Naive thymus-derived CD4-positive, alpha-beta T cell (primary cell): ENCODE data around the gene KRTAP4-5. TPM values are rescaled to one million over a fixed set of nuclear protein-coding genes. Genes with fewer than 3 reads are reported as not detected.
A peak's percentile ranks its signal among the peaks of the same experiment; 100 is the strongest.
"Not testable (repeated sequence)": the region's sequence is repeated elsewhere in the genome, so short reads cannot be mapped to it uniquely, and the experiment has no call there.

Experiments used
- ATAC-seq: fragments of 150-1000 bp; cut with Tn5 transposase; 2 replicates; pipeline ENCODE4 v1.10.0; 2021; ENCODE audit warnings: mild to moderate bottlenecking, moderate library complexity
- CTCF ChIA-PET: fragments of 350-600 bp; sonication (Branson Sonifier 250); formaldehyde crosslinking; loops from one replicate; lab custom pipeline; 2021; ENCODE audit warnings: antibody characterized with exemption; lab: Charles Lee
- POLR2A ChIA-PET: fragments of 350-600 bp; sonication (Branson Sonifier 250); formaldehyde crosslinking; loops from one replicate; lab custom pipeline; 2021; ENCODE audit warnings: antibody characterized with exemption, inconsistent platforms; lab: Charles Lee
- DNase-seq, 9 donors: peaks; one replicate each; pipeline versions ENCODE4 v3.0.0 to v3.0.0-alpha.2; 2020 to 2022; ENCODE audit warnings: mixed read lengths in 1 of 9
- H3K27ac ChIP-seq: one replicate; pipeline ENCODE4 v1.7.0; 2013; ENCODE audit warnings: mild to moderate bottlenecking, low read depth, low read length, moderate library complexity
- H3K27me3 ChIP-seq, 2 donors: one replicate each; pipeline ENCODE4 v1.7.0; 2013; ENCODE audit warnings: low read length in 2 of 2, mild to moderate bottlenecking in 2 of 2, moderate library complexity in 2 of 2; ENCODE audit not compliant: control insufficient read depth in 2 of 2, insufficient read depth in 2 of 2
- H3K36me3 ChIP-seq, 3 experiments: 1 replicate in 2 of 3; 2 replicates in 1 of 3; pipeline ENCODE4 v1.7.0; 2013; ENCODE audit warnings: low read length in 3 of 3, mild to moderate bottlenecking in 3 of 3, moderate library complexity in 1 of 3; ENCODE audit not compliant: insufficient read depth in 3 of 3, control insufficient read depth in 2 of 3
- H3K4me1 ChIP-seq, 2 donors: one replicate each; pipeline ENCODE4 v1.7.0; 2013; ENCODE audit warnings: low read length in 2 of 2, mild to moderate bottlenecking in 2 of 2, moderate library complexity in 1 of 2; ENCODE audit not compliant: control insufficient read depth in 2 of 2, insufficient read depth in 2 of 2
- H3K4me3 ChIP-seq: 2 replicates; pipeline ENCODE4 v1.7.0; 2013; ENCODE audit warnings: mild to moderate bottlenecking, low read length
- H3K9me3 ChIP-seq, 3 experiments: 1 replicate in 2 of 3; 2 replicates in 1 of 3; pipeline ENCODE4 v1.7.0; 2013; ENCODE audit warnings: low read length in 3 of 3; ENCODE audit not compliant: control insufficient read depth in 2 of 3
- H3K27ac Mint-ChIP-seq, 9 donors: one replicate each; pipeline ENCODE4 v1.8.0; 2020 to 2022; ENCODE audit warnings: mixed read lengths in 9 of 9, mild to moderate bottlenecking in 8 of 9, moderate library complexity in 5 of 9, inconsistent platforms in 2 of 9
- H3K27me3 Mint-ChIP-seq, 5 donors: one replicate each; pipeline ENCODE4 v1.8.0; 2021 to 2022; ENCODE audit warnings: mixed read lengths in 5 of 5, mild to moderate bottlenecking in 1 of 5
- H3K36me3 Mint-ChIP-seq, 5 donors: one replicate each; pipeline ENCODE4 v1.8.0; 2020 to 2022; ENCODE audit warnings: mixed read lengths in 5 of 5, mild to moderate bottlenecking in 3 of 5, inconsistent platforms in 1 of 5
- H3K4me1 Mint-ChIP-seq, 7 donors: one replicate each; pipeline ENCODE4 v1.8.0; 2020 to 2022; ENCODE audit warnings: mixed read lengths in 7 of 7, mild to moderate bottlenecking in 3 of 7, inconsistent platforms in 1 of 7
- H3K4me3 Mint-ChIP-seq, 10 donors: one replicate each; pipeline ENCODE4 v1.8.0; 2020 to 2022; ENCODE audit warnings: mild to moderate bottlenecking in 10 of 10, mixed read lengths in 10 of 10, moderate library complexity in 6 of 10, inconsistent platforms in 2 of 10
- H3K9me3 Mint-ChIP-seq, 11 donors: one replicate each; pipeline ENCODE4 v1.8.0; 2020 to 2022; ENCODE audit warnings: mixed read lengths in 11 of 11, mild to moderate bottlenecking in 4 of 11, inconsistent platforms in 1 of 11, moderate library complexity in 1 of 11
- intact Hi-C, 2 donors: fragments of 100-400 bp; cut with micrococcal nuclease; formaldehyde crosslinking; loops; one replicate each; pipeline ENCODE4 v1.15.1; 2023
- polyA plus RNA-seq, 2 donors: library from polyadenylated mRNA; unstranded; fragments of 300-500 nt; fragmentation: Illumina TruSeq; gene quantifications; one replicate each; pipeline ENCODE4 v1.2.3, GENCODE V29; 2021
- total RNA-seq, 6 experiments: library from RNA in 5 of 6; stranded (reverse) in 5 of 6; gene quantifications; 1 replicate in 5 of 6; 2 replicates in 1 of 6; pipeline ENCODE4 v1.2.3 and lab custom pipeline; 2021 to 2026

The KRTAP4-5 gene
- total and polyA plus RNA-seq, 7 experiments from 2014 or later = not detected

GRCh38 chr17:41168121-41168520, 18.5 kb upstream of the KRTAP4-5 start, which contains the start of gene KRTAP4-3:
KRTAP4-3 (minus strand) TSS chr17:41168221; CDS start chr17:41168172, 49 bp downstream.
- intact Hi-C loops = no loop called here
- ChIA-PET CTCF (no interaction called here), POLR2A (no interaction called here)
- H3K36me3 ChIP-seq = no peaks in the 10 kb centered on the region
- no peaks in the 10 kb centered on the region for H3K27me3 ChIP-seq
- no peak within 1 kb of the TSS for H3K4me3 ChIP-seq
- no peaks in the 10 kb centered on the region for H3K9me3 ChIP-seq
- no peak for ATAC-seq
- no peaks in the 10 kb centered on the region for H3K9me3 Mint-ChIP-seq
- H3K4me3 Mint-ChIP-seq = no peak within 1 kb of the TSS
- no peaks in the 10 kb centered on the region for H3K36me3 Mint-ChIP-seq
- H3K4me1 ChIP-seq = no peaks in the 10 kb centered on the region
- H3K27ac ChIP-seq = no peak within 1 kb of the TSS
- DNase-seq = no peak
- peaks cover 0 to 4% (median 0%) of the 10 kb centered on the region in 7 donors for H3K4me1 Mint-ChIP-seq
- peak within 1 kb of the TSS in 2 of 9 donors; percentile 43 to 77 for H3K27ac Mint-ChIP-seq
- H3K27me3 Mint-ChIP-seq = peaks cover 0 to 6% (median 0%) of the 10 kb centered on the region in 5 donors

GRCh38 chr17:41167561-41167960, 17.9 kb upstream of the KRTAP4-5 start:
- Mint-ChIP-seq H3K4me3 (no peak overlapping the region), H3K9me3 (no peaks in the 10 kb centered on the region), H3K27me3 (peaks cover 0 to 5% (median 0%) of the 10 kb centered on the region in 5 donors), H3K27ac (peak overlapping the region in 2 of 9 donors; percentile 43 to 77), H3K4me1 (peaks cover 0 to 4% (median 0%) of the 10 kb centered on the region in 7 donors), H3K36me3 (no peaks in the 10 kb centered on the region)
- intact Hi-C loops = no loop called here
- ATAC-seq (no peak), DNase-seq (no peak)
- ChIA-PET POLR2A (no interaction called here), CTCF (interaction anchor here (0.7 kb wide), 1 partner anchor 205 kb away, joined by 5 read pairs; no protein-coding TSS in a partner anchor)
- Histone ChIP-seq H3K9me3 (no peaks in the 10 kb centered on the region), H3K36me3 (no peaks in the 10 kb centered on the region), H3K4me1 (no peaks in the 10 kb centered on the region), H3K27me3 (no peaks in the 10 kb centered on the region), H3K4me3 (no peak overlapping the region), H3K27ac (no peak overlapping the region)

- intact Hi-C loops = loop anchor here in 1 of 2 donors (5.0 kb wide), 1 partner anchor 117 kb away; the partner anchor contains the start of gene KRTAP2-1
- ATAC-seq = no peak
- no peaks in the 10 kb centered on the region for H3K4me1 ChIP-seq
- peaks cover 0 to 8% (median 0%) of the 10 kb centered on the region in 7 donors for H3K4me1 Mint-ChIP-seq
- no peak overlapping the region for H3K27ac Mint-ChIP-seq
- H3K9me3 ChIP-seq = no peaks in the 10 kb centered on the region
- ChIA-PET POLR2A (no interaction called here), CTCF (interaction anchor here (0.6 kb wide), 1 partner anchor 9 kb away, joined by 3 read pairs; no protein-coding TSS in a partner anchor)
- no peaks in the 10 kb centered on the region for H3K36me3 Mint-ChIP-seq
- DNase-seq = no peak
- peaks cover 0 to 10% (median 0%) of the 10 kb centered on the region in 5 donors for H3K27me3 Mint-ChIP-seq
- H3K9me3 Mint-ChIP-seq = no peaks in the 10 kb centered on the region
- H3K27ac ChIP-seq = no peak overlapping the region
- H3K27me3 ChIP-seq = peaks cover 0 to 4% of the 10 kb centered on the region in 2 donors
- H3K4me3 Mint-ChIP-seq = no peak overlapping the region
- no peak overlapping the region for H3K4me3 ChIP-seq
- H3K36me3 ChIP-seq = no peaks in the 10 kb centered on the region
Measured at GRCh38 chr17:41163828-41164227, 14.2 kb upstream of the KRTAP4-5 start.

GRCh38 chr17:41160648-41161047, 11.0 kb upstream of the KRTAP4-5 start, which contains the start of gene KRTAP4-4:
KRTAP4-4 (minus strand) TSS chr17:41160748; CDS start chr17:41160691, 57 bp downstream.
- Mint-ChIP-seq H3K4me1 (peaks cover 0 to 8% (median 0%) of the 10 kb centered on the region in 7 donors), H3K9me3 (no peaks in the 10 kb centered on the region), H3K27ac (peak within 1 kb of the TSS in 2 of 9 donors; percentile 43 to 74), H3K27me3 (peaks cover 0 to 25% (median 11%) of the 10 kb centered on the region in 5 donors), H3K36me3 (peaks cover 0 to 4% (median 0%) of the 10 kb centered on the region in 5 donors), H3K4me3 (no peak within 1 kb of the TSS)
- DNase-seq (no peak), ATAC-seq (no peak)
- Histone ChIP-seq H3K27ac (no peak within 1 kb of the TSS), H3K36me3 (no peaks in the 10 kb centered on the region), H3K4me1 (no peaks in the 10 kb centered on the region), H3K9me3 (no peaks in the 10 kb centered on the region), H3K4me3 (no peak within 1 kb of the TSS), H3K27me3 (peaks cover 0 to 6% of the 10 kb centered on the region in 2 donors)
- ChIA-PET CTCF (no interaction called here), POLR2A (no interaction called here)
- intact Hi-C loops = loop anchor here in 1 of 2 donors (5.0 kb wide), 1 partner anchor 113 kb away; the partner anchor contains the start of gene KRTAP2-1

GRCh38 chr17:41160190-41160589, 10.6 kb upstream of the KRTAP4-5 start:
- H3K27me3 ChIP-seq, POLR2A ChIA-PET, H3K4me1 Mint-ChIP-seq, H3K9me3 Mint-ChIP-seq, H3K4me3 ChIP-seq, H3K4me1 ChIP-seq, H3K4me3 Mint-ChIP-seq, ATAC-seq, DNase-seq, H3K36me3 Mint-ChIP-seq, CTCF ChIA-PET, H3K27ac Mint-ChIP-seq, H3K27ac ChIP-seq, H3K9me3 ChIP-seq, H3K36me3 ChIP-seq: not testable (repeated sequence)
- H3K27me3 Mint-ChIP-seq = peaks cover 0 to 25% (median 11%) of the 10 kb centered on the region in 5 donors
- intact Hi-C loops = loop anchor here in 1 of 2 donors (5.0 kb wide), 1 partner anchor 113 kb away; the partner anchor contains the start of gene KRTAP2-1

GRCh38 chr17:41153856-41154255, 4.2 kb upstream of the KRTAP4-5 start:
- H3K9me3 Mint-ChIP-seq = peaks cover 0 to 1% (median 0%) of the 10 kb centered on the region in 11 donors
- intact Hi-C loops = no loop called here

More at GRCh38 chr17:41153856-41154255, 4.2 kb upstream of the KRTAP4-5 start:
- CTCF ChIA-PET = no interaction called here
- Histone ChIP-seq H3K36me3 (no peaks in the 10 kb centered on the region), H3K9me3 (no peaks in the 10 kb centered on the region), H3K4me3 (no peak overlapping the region), H3K27me3 (peaks cover 0 to 2% of the 10 kb centered on the region in 2 donors), H3K27ac (no peak overlapping the region), H3K4me1 (no peaks in the 10 kb centered on the region)
- Mint-ChIP-seq H3K36me3 (peaks cover 0 to 4% (median 0%) of the 10 kb centered on the region in 5 donors), H3K4me1 (peaks cover 0 to 12% (median 0%) of the 10 kb centered on the region in 7 donors), H3K27ac (peak overlapping the region in 1 of 9 donors; percentile 20), H3K4me3 (no peak overlapping the region), H3K27me3 (peaks cover 0 to 25% (median 11%) of the 10 kb centered on the region in 5 donors)
- POLR2A ChIA-PET = no interaction called here
- ATAC-seq (no peak), DNase-seq (no peak)
